Stimulated activated CD4-positive, alpha-beta T cell treated with anti-CD3 and anti-CD28 coated beads, Interleukin-2, amount 100 ng/mL, for 48 hours (primary cell): ENCODE results near the gene FXR1.
"Not testable (repeated sequence)": the region's sequence is repeated elsewhere in the genome, so short reads cannot be mapped to it uniquely, and the experiment has no call there.

Source experiments
- DNase-seq, 2 donors: peaks; one replicate each; pipeline ENCODE4 v3.0.0-alpha.2; 2020

FXR1 gene

DNA sequence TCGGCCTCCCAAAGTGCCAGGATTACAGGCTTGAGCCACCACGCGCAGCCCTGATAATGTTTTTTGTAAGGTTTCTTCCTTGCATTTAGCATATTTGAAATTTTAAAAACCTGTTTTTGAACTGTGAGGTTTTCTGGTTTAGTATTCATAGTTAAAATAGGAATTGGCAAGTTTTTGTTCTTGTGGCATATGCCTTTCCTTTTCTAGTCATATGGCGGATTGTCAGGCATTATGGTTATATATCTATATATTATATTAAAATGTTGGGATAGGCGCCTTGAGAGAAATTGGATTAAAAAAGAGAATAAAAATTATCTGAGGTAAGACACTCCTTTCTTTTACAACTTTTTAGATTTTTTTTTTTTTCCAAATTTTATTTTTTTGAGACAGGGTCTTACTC lies 28.4 kb downstream of the FXR1 start:
- DNase-seq = no peak

DNA sequence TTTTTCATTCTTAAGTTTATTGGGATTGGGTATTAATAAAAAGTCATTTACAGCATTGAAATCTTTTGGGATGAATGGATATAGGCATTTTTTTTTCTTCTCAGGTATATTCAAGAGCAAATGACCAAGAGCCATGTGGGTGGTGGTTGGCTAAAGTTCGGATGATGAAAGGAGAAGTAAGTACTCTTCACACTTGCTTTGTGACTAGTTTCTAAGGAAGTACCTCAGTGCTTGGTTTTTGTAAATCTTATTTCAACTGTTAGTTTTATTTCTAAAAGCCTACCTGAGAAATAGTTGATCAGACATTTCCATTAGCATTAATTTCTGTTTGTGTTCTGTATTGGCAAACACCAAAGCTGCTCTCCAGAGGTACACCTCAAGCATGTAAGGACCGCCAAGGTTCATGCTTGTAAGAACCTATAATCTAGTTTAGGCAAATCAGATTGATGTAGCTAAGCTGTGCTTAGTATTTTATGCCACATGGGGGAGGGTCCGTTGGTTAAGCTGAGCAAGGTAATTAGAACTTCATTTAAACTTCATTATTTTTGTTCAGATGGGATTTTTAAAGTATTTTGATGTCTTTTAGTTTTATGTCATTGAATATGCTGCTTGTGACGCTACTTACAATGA lies 35.4 kb downstream of the FXR1 start:
- DNase-seq = no peak

DNA sequence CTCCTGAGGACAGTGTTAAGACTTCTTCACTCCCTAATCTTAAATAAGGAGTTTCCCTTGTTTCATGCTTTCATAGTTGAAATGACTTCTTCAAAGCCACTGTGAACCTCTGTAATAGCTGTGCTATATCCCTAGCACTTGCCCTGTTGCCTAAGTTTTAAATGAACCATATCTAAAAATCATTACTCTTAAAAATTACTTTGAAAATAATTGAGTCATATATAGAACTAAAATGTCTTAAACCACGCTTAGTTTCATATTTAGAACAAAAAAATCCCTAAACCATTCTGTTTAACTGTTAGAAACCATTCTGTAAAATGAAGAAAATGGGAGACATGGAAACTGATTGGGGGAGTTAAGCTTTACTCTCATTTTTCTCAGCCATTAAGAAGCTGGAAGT lies 47.2 kb downstream of the FXR1 start:
- DNase-seq = no peak

DNA sequence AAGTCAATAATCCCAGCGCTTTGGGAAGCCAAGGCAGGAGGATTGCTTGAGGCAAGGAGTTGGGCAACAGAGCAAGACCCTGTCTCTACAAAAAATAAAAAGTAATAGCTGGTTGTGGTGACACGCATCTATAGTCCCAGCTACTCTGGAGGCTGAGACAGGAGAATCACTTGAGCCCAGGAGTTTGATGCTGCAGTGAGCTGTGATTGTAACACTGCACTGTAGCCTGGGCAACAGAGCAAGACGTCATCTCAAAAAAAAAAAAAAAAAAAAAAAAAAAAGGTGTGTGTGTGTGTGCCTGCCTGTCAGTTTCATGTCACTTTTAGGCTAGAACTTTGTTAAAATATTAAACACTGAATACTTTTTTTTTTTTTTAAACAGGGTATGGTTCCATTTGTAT lies 48.6 kb downstream of the FXR1 start:
- no peak for DNase-seq

DNA sequence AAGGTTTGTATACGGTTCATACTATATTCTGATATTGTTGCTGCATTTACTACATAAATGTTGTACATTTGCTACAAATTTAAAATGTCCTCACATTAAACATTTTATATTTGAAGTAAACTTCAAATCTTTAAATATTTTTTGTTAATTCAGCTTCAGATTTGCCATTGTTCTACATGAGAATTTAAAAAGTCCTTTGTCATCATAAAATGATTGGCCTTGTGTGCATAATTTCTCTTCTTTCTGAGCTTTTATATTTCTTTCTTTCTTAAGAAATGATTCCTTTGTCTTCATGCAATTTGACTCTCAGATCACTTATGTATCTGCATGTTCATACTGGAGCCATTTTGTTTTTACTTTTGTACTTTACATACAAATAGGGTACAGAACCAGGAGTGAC lies 49.1 kb downstream of the FXR1 start:
- DNase-seq = no peak

DNA sequence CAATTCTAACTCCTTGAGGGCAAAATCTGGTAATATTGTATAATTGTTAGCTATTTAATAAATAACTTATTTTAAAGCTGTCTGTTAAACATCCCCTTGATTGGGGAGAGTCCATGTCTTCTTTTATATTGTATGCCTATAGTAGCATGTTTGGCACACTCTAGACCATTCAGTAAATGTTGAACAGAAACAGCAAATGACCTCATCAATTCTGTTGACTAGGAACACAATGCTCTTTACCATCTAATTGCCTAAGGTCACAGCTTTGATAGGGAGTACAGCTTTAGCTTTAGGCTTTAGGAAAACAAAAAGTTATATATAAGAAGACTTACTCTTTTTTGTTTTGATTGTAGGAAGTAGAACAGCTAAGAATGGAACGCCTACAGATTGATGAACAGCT lies 50.1 kb downstream of the FXR1 start:
- DNase-seq = no peak

DNA sequence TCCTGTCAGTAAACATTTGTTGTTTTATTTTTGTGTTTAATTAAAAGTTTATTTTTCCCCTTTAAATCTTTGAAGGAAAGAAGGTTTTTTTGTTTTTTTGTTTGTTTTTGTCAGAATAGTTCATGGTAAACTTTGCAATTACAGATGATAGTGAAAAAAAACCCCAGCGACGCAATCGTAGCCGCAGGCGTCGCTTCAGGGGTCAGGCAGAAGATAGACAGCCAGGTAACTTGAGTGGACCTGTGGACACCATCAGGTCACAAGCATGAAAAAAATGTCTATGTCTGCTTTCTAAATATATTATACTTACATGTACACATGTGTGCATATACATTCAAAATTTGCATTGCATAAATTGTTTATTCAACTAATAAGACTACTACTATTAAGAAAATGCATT lies 58.5 kb downstream of the FXR1 start:
- DNase-seq = no peak

DNA sequence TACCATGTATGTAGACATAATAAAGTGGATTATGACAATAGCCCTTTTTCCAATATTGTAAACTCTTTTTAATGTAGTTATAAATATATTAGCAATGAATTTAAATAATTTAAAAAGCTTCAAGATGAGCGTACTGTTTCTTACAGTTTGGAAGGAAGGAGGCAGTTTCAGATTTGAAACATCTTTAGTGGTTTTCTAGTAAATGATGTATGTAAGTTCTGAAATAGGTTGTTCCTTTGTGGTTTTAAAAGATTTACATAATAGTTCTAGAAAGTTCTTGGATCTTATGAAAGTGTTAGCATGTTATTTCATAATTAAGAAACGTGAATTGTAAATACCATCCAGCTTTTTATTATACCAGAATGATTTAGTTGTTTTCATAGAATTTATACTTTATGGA lies 61.1 kb downstream of the FXR1 start:
- DNase-seq = no peak

DNA sequence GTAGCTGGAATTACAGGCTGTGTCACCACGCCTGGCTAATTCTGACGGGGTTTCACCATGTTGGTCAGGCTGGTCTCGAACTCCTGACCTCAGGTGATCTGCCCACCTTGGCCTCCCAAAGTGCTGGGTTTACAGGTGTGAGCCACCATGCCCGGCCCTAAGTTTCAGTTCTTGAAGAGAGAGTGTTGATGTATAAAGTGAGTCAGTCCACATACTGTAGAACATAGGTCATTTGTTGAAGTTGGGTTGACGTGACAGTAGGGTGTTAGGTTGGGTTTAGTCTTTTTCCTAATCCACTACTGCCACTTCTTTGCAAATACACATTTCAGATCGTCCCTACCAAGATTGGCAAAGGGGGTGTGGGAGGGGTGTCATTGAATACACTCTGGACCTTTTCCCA lies 61.8 kb downstream of the FXR1 start:
- no peak for DNase-seq

DNA sequence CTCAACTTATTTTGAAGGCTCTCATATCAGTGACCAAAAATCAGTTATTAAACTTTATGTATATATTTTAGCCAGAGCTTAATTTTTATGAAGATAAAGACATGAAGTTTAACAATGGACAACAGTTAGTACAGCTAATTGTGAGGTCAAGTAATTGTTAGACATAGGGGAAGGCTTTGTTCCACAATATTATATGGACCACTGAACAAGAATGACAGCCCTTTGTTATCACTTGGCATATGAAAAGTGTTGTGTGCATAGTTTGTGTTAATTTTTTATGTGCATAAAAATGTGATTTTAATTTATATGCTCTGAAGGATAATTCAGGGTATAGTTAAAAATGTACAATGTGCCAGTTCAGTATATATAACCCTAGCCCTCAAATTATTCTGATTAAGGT lies 65.0 kb downstream of the FXR1 start:
- DNase-seq = no peak

DNA sequence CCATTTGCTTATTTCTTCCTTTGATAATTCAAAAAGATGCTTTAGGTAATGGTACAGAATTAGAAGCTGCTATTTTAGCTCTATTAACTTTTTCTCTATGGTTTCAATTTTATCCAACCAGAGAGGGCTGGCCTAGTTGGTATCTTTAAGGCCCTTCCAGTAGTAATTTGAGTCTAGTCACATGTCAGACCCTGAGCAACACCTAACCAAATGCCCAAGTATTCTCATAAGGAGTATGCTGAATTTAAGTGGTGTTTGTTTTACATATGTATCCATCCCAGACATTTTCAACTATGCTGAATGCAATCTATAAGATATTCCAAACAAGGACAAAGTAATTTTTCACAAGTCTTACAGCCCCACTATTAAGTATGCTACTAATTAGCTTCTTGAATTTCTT lies 67.5 kb downstream of the FXR1 start:
- no peak for DNase-seq

DNA sequence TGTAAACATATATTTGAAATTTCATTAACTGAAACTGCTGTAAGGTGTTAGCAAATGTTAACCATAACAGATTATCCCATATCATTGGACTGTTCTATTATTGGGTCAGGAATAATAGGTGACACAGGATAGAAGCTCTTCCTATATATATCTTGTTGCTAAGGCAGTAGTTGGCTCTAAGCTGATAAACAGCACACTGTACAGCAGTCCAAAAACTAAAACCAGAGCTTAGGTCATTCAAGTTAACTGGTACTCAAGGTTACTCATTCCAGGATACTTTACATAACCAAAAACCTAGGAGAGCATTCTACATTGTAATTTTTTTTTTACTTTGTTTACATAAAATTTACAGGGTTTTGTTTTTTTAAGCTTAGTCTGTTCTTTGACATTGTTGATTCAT lies 68.1 kb downstream of the FXR1 start:
- DNase-seq = no peak

DNA sequence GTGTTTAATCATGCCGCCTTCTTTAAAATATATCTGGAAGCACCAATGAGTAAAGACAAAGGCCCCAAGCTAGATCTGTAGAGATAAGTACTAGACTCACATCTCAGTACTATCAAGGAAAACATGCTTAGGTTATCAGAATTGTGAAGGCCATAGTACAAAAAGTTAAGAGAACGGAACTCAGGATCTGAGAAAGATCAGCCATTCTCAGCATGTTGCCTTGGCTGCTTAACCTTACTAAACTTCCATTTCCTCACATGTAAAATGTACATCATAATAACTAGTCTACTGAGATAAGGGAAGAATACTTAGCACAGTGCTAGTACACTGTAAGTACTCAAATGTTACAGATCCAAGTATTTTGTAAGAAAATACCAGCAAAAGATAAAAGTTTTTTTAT lies 69.4 kb downstream of the FXR1 start:
- DNase-seq = no peak

DNA sequence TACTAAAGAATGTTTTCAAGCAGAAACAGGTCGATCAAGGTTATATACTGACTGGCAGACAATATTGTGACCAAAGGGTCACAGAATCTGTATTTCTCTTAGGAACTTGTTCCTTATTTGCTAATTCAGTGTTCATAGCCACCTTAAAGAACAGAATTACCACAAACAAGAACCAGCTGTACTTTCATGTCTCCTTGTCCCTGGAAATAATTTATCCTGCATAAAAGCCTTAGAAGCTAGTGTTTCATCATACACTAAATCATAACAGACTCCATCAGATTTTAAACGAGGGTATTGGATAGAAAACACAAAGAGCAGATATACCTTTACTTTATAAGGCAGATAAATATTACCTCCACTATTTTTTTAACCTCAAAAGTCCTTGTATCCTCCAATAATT lies 70.7 kb downstream of the FXR1 start:
- DNase-seq = no peak

DNA sequence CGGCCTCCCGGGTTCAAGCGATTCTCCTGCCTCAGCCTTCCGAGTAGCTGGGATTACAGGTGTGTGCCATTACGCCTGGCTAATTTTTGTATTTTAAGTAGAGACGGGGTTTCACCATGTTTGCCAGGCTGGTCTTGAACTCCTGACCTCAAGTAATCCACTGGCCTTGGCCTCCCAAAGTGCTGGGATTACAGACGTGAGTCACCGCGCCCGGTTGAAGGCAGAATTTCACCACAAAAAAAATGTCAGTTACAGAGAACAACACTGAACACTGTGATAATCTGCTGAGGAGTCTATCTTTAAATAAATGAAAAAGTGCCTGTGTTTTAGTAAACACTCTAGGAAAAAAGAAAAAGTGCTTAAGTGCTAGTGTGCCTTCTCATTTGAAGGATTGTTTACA lies 73.9 kb downstream of the FXR1 start:
- DNase-seq = not testable (repeated sequence)

DNA sequence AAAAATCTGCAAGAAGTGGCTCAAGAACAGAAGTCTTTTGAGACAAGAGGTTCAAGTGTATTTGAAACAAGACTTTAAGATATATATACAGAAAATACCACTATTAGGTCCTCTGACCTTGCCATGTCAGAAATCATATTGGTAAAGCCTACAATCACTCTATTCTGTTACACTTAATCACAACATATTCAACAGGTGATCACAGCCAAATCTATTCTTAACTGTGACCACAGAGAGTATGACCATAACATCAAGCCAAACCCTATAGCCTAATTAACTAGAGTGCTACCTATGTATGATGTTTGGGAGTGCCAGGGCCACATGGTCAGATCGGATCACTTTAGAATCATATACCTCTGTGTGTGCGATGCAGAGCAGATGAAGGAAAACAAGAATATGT lies 74.9 kb downstream of the FXR1 start:
- DNase-seq = no peak

DNA sequence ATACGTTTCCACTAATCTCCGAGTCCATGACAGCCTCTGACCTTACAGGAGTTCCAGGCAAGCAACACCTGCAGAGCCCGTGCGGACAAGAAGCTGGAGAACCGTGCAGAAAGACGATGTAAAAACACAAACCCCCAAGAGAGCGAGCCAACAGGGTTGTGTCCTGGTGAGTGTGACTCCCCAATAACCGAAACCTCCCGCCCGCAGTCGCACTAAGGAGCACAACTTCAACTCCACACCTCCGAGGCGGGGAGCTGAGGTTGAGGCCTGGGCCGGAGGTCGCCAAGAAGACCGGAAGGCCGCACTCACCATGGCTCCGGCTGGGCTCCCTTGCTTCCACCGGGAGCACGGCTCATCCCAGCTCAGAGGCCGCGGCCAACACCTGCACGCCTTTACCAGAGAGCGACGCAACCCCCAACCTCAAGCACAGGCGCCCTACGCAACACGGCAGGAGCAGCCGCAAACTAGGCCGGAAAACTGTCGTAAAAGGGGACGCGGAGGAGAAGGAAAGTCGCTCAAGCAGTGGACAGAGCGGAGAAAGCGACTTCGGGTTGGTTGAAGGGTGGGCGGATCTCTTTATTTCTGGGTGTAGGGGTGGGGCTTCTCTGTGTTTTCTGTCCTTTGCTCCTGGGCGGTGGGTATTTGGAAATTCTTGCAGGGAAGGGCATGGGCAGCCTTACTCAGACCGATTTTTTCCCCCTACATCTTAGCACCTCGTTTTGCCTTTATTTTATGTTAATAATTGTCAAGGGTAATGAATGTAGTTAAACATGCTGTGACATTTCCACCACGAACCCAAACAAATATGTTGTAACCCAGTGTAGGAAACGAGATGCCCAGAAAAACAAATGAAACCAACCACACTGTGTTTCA lies 77.1 kb downstream of the FXR1 start, which contains the start of gene DNAJC19:
TSS of gene DNAJC19 (minus strand) at position 446 of the 873 bp plus-strand sequence. CDS start at position 312, 134 bp downstream.
- peak; percentile 79 to 85 for DNase-seq

DNA sequence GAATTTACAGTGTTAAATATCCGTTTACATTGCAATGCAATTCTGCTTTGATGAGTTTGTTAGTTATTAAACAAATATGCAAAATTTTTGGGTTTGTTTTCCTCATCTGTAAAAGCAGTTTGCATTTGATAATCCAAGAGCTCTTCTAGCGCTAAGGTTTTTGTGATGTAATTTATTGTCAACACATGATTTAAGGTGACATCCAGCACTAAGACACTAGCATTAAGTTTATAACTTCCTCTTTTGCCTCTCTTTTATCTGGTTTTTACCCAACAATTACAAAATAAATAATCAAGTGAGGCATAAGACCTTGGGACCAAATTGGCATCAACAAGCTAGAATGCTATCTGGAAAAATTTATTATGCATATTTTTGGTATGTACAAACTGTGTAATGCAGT lies 78.0 kb downstream of the FXR1 start:
- no peak for DNase-seq

DNA sequence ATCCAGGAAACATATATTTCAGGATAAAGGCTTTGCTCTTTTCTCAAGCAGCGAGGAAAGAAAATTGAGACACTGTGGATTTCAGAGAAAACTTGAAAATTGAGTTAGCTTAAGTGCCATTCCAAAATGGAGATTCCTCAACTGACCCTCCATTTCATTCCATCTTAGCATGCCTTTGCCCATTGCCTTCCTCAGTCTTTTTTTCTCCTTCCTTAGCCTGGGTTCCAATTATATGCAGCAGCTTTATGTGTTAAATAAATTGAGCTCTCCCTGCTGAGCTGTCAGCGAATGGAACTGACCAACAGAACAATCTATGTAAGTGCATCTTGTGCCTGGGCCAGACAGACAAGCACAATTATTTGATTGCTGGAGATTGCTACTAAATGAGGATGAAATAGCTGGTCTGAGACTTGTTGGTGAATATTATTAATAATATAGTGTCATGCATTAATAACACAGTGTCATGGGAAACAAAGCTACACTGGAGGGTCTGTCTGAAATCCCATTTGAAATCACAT lies 84.0 kb downstream of the FXR1 start:
- DNase-seq = no peak

DNA sequence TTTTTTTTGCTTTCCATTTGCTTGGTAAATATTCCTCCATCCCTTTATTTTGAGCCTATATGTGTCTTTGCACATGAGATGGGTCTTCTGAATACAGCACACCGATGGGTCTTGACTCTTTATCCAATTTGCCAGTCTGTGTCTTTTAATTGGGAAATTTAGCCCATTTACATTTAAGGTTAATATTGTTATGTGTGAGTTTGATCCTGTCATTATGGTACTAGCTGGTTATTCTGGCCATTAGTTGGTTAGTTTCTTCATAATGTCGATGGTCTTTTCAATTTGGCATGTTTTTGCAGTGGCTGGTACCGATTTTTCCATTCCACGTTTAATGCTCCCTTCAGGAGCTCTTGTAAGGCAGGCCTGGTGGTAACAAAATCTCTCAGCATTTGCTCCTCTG lies 89.9 kb downstream of the FXR1 start:
- not testable (repeated sequence) for DNase-seq

DNA sequence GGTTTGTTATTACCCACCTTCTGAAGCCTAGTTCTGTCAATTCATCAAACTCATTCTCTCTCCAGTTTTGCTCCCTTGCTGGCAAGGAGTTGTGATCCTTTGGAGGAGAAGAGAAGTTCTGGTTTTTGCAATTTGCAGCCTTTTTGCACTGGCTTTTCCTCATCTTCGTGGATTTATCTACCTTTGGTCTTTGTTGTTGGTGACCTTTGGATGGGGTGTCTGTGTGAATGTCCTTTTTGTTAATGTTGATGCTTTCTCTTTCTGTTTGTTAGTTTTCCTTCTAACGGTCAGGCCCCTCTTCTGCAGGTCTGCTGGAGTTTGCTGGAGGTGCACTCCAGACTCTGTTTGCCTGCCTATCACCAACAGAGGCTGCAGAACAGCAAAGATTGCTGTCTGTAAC lies 91.0 kb downstream of the FXR1 start:
- DNase-seq = not testable (repeated sequence)

DNA sequence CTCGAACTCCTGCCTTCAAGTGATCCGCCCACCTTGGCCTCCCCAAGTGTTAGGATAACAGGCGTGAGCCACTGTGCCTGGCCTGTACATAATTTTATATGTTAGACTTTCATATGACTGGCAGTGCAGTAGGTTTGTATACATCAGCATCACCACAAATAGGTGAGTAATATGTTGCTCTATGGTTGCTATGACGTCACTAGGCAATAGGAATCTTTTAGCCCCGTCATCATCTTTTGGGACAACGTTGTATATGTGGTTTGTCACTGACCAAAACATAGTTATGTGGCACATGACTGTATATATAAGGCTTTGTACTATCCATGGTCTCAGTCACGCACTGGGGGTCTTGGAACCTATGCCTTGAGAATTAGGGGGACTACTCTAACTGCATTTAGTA lies 94.1 kb downstream of the FXR1 start:
- no peak for DNase-seq

DNA sequence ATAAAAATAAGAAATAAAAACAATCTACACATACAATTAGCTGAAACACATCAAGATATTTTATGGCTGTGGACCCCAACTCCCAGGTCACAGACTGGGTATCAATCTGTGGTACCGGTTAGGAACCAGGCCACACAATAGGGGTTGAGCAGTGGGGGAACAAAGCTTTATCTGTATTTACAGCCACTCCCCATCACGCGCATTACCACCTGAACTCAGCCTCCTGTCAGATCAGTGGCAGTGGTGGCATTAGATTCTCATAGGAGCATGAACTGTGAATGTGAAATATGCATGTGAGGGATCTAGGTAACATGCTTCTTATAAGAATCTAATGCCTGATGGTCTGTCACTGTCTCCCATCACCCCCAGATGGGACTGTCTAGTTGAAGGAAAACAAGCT lies 94.8 kb downstream of the FXR1 start:
- DNase-seq = no peak

DNA sequence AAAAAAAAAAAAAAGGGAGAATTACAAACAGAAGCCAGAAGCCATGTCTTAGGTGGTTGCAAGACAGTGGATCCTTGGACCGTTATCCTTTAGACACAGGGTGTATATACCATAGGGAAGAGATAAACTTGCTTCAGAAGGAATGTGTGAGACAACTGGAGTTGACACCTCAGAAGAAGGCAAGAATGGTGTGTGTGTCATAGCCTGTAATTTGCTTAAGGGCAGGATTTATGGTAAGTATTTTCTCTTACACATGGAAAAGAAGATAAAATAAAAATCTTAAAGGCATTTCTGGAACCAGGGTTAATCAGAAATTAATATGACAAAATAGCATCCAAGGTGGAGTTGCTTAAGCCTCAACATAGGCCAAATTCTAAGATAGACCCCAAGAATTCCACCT lies 96.3 kb downstream of the FXR1 start:
- DNase-seq = no peak
